Stimulated activated CD4-positive, alpha-beta T cell treated with anti-CD3 and anti-CD28 coated beads, Interleukin-15, amount 100 ng/mL, for 48 hours (primary cell): Measurements from ENCODE around the gene TAS2R30.
"Not testable (repeated sequence)": the region's sequence is repeated elsewhere in the genome, so short reads cannot be mapped to it uniquely, and the experiment has no call there.

ENCODE experiments used
- DNase-seq, 2 donors: peaks; one replicate each; pipeline ENCODE4 v3.0.0-alpha.2; 2020; ENCODE audit warnings: low read depth in 2 of 2

TAS2R30 gene

GRCh38 chr12:11114130-11114529 is 20.3 kb downstream of the TAS2R30 start:
- not testable (repeated sequence) for DNase-seq

GRCh38 chr12:11111213-11111612 is 23.2 kb downstream of the TAS2R30 start:
- not testable (repeated sequence) for DNase-seq

- no peak for DNase-seq
Measured at GRCh38 chr12:11108862-11109261, 25.6 kb downstream of the TAS2R30 start.

- no peak for DNase-seq
Measured at GRCh38 chr12:11107719-11108118, 26.7 kb downstream of the TAS2R30 start.

- DNase-seq: no peak
Measured at GRCh38 chr12:11106288-11106687, 28.2 kb downstream of the TAS2R30 start.

- DNase-seq: no peak
Measured at GRCh38 chr12:11105546-11105945, 28.9 kb downstream of the TAS2R30 start.

- not testable (repeated sequence) for DNase-seq
Measured at GRCh38 chr12:11094910-11095309, 39.5 kb downstream of the TAS2R30 start.

GRCh38 chr12:11092128-11092527 is 42.3 kb downstream of the TAS2R30 start, which contains the start of gene TAS2R43:
Gene TAS2R43 (minus strand): TSS chr12:11092313. CDS start chr12:11092229, 84 bp downstream.
- DNase-seq: no peak

GRCh38 chr12:11089246-11089645 is 45.2 kb downstream of the TAS2R30 start:
- no peak for DNase-seq

- DNase-seq: peak in 1 of 2 donors; percentile 5
Measured at GRCh38 chr12:11085419-11085818, 49.0 kb downstream of the TAS2R30 start.
